Measurements from ENCODE around the gene DPF3. TPM values are rescaled to one million over a fixed set of nuclear protein-coding genes. Genes with fewer than 3 reads are reported as not detected.

Gene DPF3
- total and polyA plus RNA-seq, 9 of the 15 experiments (the other 6 are each of a cell fraction or from before 2014, with no cell fraction given): 0.21 to 4.9 (median 1.2) TPM

GRCh38 chr14:72619111-72619571 lies 274.8 kb downstream of the DPF3 start:
- ChIA-PET POLR2A (no interaction called here), CTCF (ENCODE audit: low intra/inter-chr PET ratio) (no interaction called here)
- no peak for ATAC-seq
- TF ChIP-seq ZHX1 (conservative IDR thresholded peaks at IDR 0.05; ENCODE audit: low read length) (no peak), ETS2 (tag; IDR thresholded peaks at IDR 0.05; ENCODE audit: borderline replicate concordance, poor library complexity, severe bottlenecking) (no peak), SREBF1 (IDR thresholded peaks at IDR 0.05; ENCODE audit: borderline replicate concordance, low read depth, low read length) (no peak), BCL6 (CRISPR knock-in tag; IDR thresholded peaks at IDR 0.05) (no peak), MAFK (IDR thresholded peaks at IDR 0.05; ENCODE audit: low read length) (no peak)
- DNase-seq (ENCODE audit: extremely low read depth in 1 of 4, low spot score in 3 of 4): no peak
- no peak overlapping the region for H3K4me2 ChIP-seq (ENCODE audit: insufficient read depth, low read length)
- no peaks in the 10 kb centered on the region for H3K79me2 ChIP-seq (ENCODE audit: control insufficient read depth, insufficient read depth, low read length)
- no TSS peak for BruUV-seq (replicated peaks)
- H3K36me3 ChIP-seq (ENCODE audit: control insufficient read depth, insufficient read depth, low read length): no peaks in the 10 kb centered on the region
- H3K4me1 ChIP-seq (replicated peaks in 1 of 2; ENCODE audit: control insufficient read depth in 2 of 2, insufficient read depth in 2 of 2, low read length in 2 of 2): peaks cover 6 to 8% of the 10 kb centered on the region in 2 experiments; a peak in 4 of 5 replicates
- intact Hi-C loops (cut with micrococcal nuclease): no loop called here
- H3K4me3 ChIP-seq: no peak overlapping the region
- no peak overlapping the region for H3K9ac ChIP-seq (ENCODE audit: insufficient read depth in 1 of 2, low read depth in 2 of 2, low read length in 2 of 2)
- no peaks in the 10 kb centered on the region for H3K9me3 ChIP-seq (replicated peaks; ENCODE audit: control insufficient read depth, insufficient read depth, low read depth, low read length)
- H3K9me1 ChIP-seq (ENCODE audit: control insufficient read depth, insufficient read depth, low read length): no peaks in the 10 kb centered on the region
- FAIRE-seq: no peak
- in situ Hi-C loops (cut with MboI): no loop called here
- WGBS (ENCODE audit: insufficient coverage, low coverage, missing lambda C conversion rate): 41% methylated on average over 8 of the region's 8 CpGs
- no peak overlapping the region for H2AFZ ChIP-seq (ENCODE audit: low read depth, low read length)
- no peaks in the 10 kb centered on the region for H4K20me1 ChIP-seq (replicated peaks; ENCODE audit: control insufficient read depth, insufficient read depth, low read length)
- H3K27me3 ChIP-seq (ENCODE audit: control insufficient read depth in 2 of 2, insufficient read depth in 2 of 2, low read length in 2 of 2): peaks cover 0 to 21% of the 10 kb centered on the region in 2 experiments; a peak in 3 of 5 replicates
- H3K27ac ChIP-seq (ENCODE audit: extremely low read depth, low read depth, low read length): no peak overlapping the region

All from K562 (cell line).